ENCODE results near the gene GFY. TPM values are rescaled to one million over a fixed set of nuclear protein-coding genes. Genes with fewer than 3 reads are reported as not detected.
A peak's percentile ranks its signal among the peaks of the same experiment; 100 is the strongest.

The GFY gene
- total RNA-seq, 3 donors from 2014 or later (not counting 1 experiment from before 2014, with no cell fraction given): not detected

- Histone ChIP-seq H3K27me3 (ENCODE audit: control insufficient read depth, insufficient read depth, low read length) (peaks cover 78% of the 10 kb centered on the region), H3K4me3 (ENCODE audit: low read length) (no peak overlapping the region), H3K27ac (ENCODE audit: low read length) (no peak overlapping the region), H3K36me3 (ENCODE audit: control insufficient read depth, insufficient read depth, low read length) (no peaks in the 10 kb centered on the region), H3K4me1 (ENCODE audit: control insufficient read depth, insufficient read depth, low read length) (peaks cover 34% of the 10 kb centered on the region), H3K9me3 (ENCODE audit: control insufficient read depth, insufficient read depth, low read length) (no peaks in the 10 kb centered on the region)
- no peaks in the 10 kb centered on the region for H3K9me3 Mint-ChIP-seq
- TF ChIP-seq, protein P1, sequence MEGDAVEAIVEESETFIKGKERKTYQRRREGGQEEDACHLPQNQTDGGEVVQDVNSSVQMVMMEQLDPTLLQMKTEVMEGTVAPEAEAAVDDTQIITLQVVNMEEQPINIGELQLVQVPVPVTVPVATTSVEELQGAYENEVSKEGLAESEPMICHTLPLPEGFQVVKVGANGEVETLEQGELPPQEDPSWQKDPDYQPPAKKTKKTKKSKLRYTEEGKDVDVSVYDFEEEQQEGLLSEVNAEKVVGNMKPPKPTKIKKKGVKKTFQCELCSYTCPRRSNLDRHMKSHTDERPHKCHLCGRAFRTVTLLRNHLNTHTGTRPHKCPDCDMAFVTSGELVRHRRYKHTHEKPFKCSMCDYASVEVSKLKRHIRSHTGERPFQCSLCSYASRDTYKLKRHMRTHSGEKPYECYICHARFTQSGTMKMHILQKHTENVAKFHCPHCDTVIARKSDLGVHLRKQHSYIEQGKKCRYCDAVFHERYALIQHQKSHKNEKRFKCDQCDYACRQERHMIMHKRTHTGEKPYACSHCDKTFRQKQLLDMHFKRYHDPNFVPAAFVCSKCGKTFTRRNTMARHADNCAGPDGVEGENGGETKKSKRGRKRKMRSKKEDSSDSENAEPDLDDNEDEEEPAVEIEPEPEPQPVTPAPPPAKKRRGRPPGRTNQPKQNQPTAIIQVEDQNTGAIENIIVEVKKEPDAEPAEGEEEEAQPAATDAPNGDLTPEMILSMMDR (IDR thresholded peaks at IDR 0.05): no peak
- H3K27me3 Mint-ChIP-seq (ENCODE audit: low read depth in 2 of 2): peaks cover 81 to 92% of the 10 kb centered on the region in 2 donors
- DNase-seq (no peak), ATAC-seq (no peak)
- intact Hi-C loops (cut with micrococcal nuclease): no loop called here
- no peaks in the 10 kb centered on the region for H3K36me3 Mint-ChIP-seq
- H3K27ac Mint-ChIP-seq: no peak overlapping the region
- H3K4me1 Mint-ChIP-seq: peaks cover 16 to 37% of the 10 kb centered on the region in 2 donors
- WGBS (ENCODE audit: insufficient coverage): 89% methylated on average over 18 of the region's 18 CpGs
- H3K4me3 Mint-ChIP-seq: no peak overlapping the region
Observed at GRCh38 chr19:49434907-49435583, 9.9 kb downstream of the GFY start.

GRCh38 chr19:49435670-49436069, 10.5 kb downstream of the GFY start:
- Histone ChIP-seq H3K27ac (ENCODE audit: low read length) (no peak overlapping the region), H3K27me3 (ENCODE audit: control insufficient read depth, insufficient read depth, low read length) (peaks cover 82% of the 10 kb centered on the region), H3K36me3 (ENCODE audit: control insufficient read depth, insufficient read depth, low read length) (no peaks in the 10 kb centered on the region), H3K9me3 (ENCODE audit: control insufficient read depth, insufficient read depth, low read length) (no peaks in the 10 kb centered on the region), H3K4me1 (ENCODE audit: control insufficient read depth, insufficient read depth, low read length) (peaks cover 34% of the 10 kb centered on the region), H3K4me3 (ENCODE audit: low read length) (no peak overlapping the region)
- intact Hi-C loops (cut with micrococcal nuclease): no loop called here
- Mint-ChIP-seq H3K27me3 (ENCODE audit: low read depth in 2 of 2) (peaks cover 81 to 90% of the 10 kb centered on the region in 2 donors), H3K9me3 (no peaks in the 10 kb centered on the region), H3K4me3 (no peak overlapping the region), H3K36me3 (no peaks in the 10 kb centered on the region), H3K4me1 (peaks cover 16 to 36% of the 10 kb centered on the region in 2 donors), H3K27ac (no peak overlapping the region)
- TF ChIP-seq, protein P1 (IDR thresholded peaks at IDR 0.05): no peak
- ATAC-seq (no peak), DNase-seq (no peak)
- 94% methylated on average over 10 of the region's 10 CpGs for WGBS (ENCODE audit: insufficient coverage)

GRCh38 chr19:49436381-49437017, 11.3 kb downstream of the GFY start:
- H3K4me3 Mint-ChIP-seq: no peak overlapping the region

More at GRCh38 chr19:49436381-49437017, 11.3 kb downstream of the GFY start:
- TF ChIP-seq, protein P1 (IDR thresholded peaks at IDR 0.05): no peak
- Histone ChIP-seq H3K4me3 (ENCODE audit: low read length) (no peak overlapping the region), H3K27me3 (ENCODE audit: control insufficient read depth, insufficient read depth, low read length) (peaks cover 80% of the 10 kb centered on the region), H3K9me3 (ENCODE audit: control insufficient read depth, insufficient read depth, low read length) (no peaks in the 10 kb centered on the region), H3K36me3 (ENCODE audit: control insufficient read depth, insufficient read depth, low read length) (no peaks in the 10 kb centered on the region), H3K4me1 (ENCODE audit: control insufficient read depth, insufficient read depth, low read length) (peaks cover 36% of the 10 kb centered on the region), H3K27ac (ENCODE audit: low read length) (no peak overlapping the region)
- no peak overlapping the region for H3K27ac Mint-ChIP-seq
- peak; percentile 34 to 70 (median 64) for ATAC-seq
- 13% methylated on average over 42 of the region's 42 CpGs for WGBS (ENCODE audit: insufficient coverage)
- peaks cover 17 to 39% of the 10 kb centered on the region in 2 donors for H3K4me1 Mint-ChIP-seq
- intact Hi-C loops (cut with micrococcal nuclease): no loop called here
- peaks cover 82 to 88% of the 10 kb centered on the region in 2 donors for H3K27me3 Mint-ChIP-seq (ENCODE audit: low read depth in 2 of 2)
- no peaks in the 10 kb centered on the region for H3K9me3 Mint-ChIP-seq
- no peaks in the 10 kb centered on the region for H3K36me3 Mint-ChIP-seq
- peak in 1 of 2 donors; percentile 76 for DNase-seq
